Astrocyte of the cerebellum (primary cell): ENCODE data around the gene PRDM16.

Source experiments
- DNase-seq: peaks from one replicate; pipeline ENCODE4 v3.0.0-alpha.2; 2011; ENCODE audit warnings: low read depth
- H3K4me3 ChIP-seq: 2 replicates; pipeline ENCODE4 v1.5.1; 2011; ENCODE audit warnings: mild to moderate bottlenecking, low read depth, low read length, moderate library complexity
- in situ Hi-C: cut with HindIII; loops from 2 replicates; pipeline ENCODE4 v1.10.0; 2017; ENCODE audit warnings: low sequenced_read_pairs
- TF ChIP-seq, protein P1 (sequence below): IDR thresholded peaks from 2 replicates; pipeline ENCODE4 v1.5.1; 2012; ENCODE audit warnings: low read length, low read depth, moderate library complexity, mild to moderate bottlenecking; ENCODE audit errors: missing control alignments

The PRDM16 gene

GRCh38 chr1:3221112-3222041 is 152.4 kb downstream of the PRDM16 start:
- in situ Hi-C loops: no loop called here
- DNase-seq: no peak
- TF ChIP-seq, protein P1, sequence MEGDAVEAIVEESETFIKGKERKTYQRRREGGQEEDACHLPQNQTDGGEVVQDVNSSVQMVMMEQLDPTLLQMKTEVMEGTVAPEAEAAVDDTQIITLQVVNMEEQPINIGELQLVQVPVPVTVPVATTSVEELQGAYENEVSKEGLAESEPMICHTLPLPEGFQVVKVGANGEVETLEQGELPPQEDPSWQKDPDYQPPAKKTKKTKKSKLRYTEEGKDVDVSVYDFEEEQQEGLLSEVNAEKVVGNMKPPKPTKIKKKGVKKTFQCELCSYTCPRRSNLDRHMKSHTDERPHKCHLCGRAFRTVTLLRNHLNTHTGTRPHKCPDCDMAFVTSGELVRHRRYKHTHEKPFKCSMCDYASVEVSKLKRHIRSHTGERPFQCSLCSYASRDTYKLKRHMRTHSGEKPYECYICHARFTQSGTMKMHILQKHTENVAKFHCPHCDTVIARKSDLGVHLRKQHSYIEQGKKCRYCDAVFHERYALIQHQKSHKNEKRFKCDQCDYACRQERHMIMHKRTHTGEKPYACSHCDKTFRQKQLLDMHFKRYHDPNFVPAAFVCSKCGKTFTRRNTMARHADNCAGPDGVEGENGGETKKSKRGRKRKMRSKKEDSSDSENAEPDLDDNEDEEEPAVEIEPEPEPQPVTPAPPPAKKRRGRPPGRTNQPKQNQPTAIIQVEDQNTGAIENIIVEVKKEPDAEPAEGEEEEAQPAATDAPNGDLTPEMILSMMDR: no peak
- no peak overlapping the region for H3K4me3 ChIP-seq

- no peak overlapping the region for H3K4me3 ChIP-seq
- in situ Hi-C loops: no loop called here
- TF ChIP-seq, protein P1: no peak
- DNase-seq: no peak
Observed at GRCh38 chr1:3222042-3222692, 153.2 kb downstream of the PRDM16 start.

DNA sequence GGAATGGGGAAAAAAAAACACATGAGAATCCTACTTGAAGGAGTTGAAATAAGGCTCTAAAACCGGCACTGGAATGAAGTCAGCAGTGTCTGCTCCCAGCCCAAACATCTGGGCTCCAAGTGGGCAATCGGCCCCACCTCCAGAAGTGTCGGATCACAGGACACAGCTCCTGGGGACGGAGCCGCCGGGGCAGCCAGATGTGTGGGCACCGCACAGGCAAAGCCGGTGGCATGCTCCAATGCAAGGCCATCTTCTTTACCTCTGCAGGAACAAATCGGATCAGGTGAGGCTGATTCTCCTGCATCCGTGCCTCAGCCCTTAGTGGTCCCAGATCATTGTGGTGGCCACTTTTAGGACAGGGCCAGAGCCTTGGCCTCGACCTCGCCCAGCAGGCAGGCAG is 156.7 kb downstream of the PRDM16 start:
- in situ Hi-C loops: no loop called here
- TF ChIP-seq, protein P1: no peak
- no peak overlapping the region for H3K4me3 ChIP-seq
- no peak for DNase-seq

DNA sequence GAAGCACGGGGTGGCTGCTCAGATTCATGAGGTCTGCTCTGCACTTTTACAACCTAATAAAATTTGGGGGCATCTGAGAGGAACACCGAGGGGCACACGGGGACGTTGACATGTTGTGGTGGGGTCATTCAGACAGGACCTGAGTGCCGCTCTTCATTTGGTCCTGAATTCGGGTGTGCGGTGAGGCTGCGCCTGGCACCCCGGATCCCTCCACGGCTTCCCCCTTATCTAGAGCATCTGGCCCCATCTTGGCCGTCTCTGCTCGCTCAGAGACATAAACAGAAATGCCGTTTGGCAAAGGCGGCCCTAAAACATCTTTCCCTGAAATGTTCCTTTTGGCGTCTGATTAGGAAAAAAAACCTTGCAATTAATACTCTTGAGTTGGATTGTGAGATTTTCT is 157.2 kb downstream of the PRDM16 start:
- in situ Hi-C loops: no loop called here
- DNase-seq: no peak
- H3K4me3 ChIP-seq: no peak overlapping the region
- TF ChIP-seq, protein P1: no peak

- in situ Hi-C loops: no loop called here
- no peak overlapping the region for H3K4me3 ChIP-seq
- TF ChIP-seq, protein P1: no peak
- no peak for DNase-seq
Observed at GRCh38 chr1:3226701-3227350, 157.8 kb downstream of the PRDM16 start.

DNA sequence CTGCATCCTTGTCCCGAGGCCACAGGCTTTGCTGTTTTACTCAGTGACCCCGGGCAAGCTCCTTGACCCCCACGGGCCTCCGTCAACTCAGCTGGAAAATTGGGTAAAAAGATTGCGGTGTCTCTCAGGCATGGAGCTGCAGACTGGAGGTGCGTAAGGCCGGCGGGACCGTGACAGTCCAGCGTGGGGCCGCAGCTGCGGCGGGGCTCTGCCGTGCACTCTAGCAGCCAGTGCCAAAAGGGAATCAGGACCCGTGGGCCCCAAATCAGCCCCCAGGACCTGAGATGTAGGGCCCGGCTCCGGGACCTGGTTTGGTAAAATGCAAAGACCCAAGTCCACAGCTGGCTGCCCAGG is 158.3 kb downstream of the PRDM16 start:
- no peak overlapping the region for H3K4me3 ChIP-seq
- TF ChIP-seq, protein P1: no peak
- in situ Hi-C loops: no loop called here
- no peak for DNase-seq
